Breast epithelium (tissue), 3 donors: Measurements from ENCODE around the gene GALNT7.

Experiments
- POLR2A ChIP-seq: fragments of 450-650 bp; IDR thresholded peaks from one replicate; pipeline ENCODE4 v1.6.1; 2016; ENCODE audit warnings: antibody characterized with exemption, mild to moderate bottlenecking, moderate library complexity
- TF ChIP-seq, protein P1 (sequence below), 3 donors: fragments of 450-650 bp; IDR thresholded peaks; one replicate each; pipeline ENCODE4 v1.5.1; 2016 to 2017; ENCODE audit warnings: antibody characterized with exemption in 3 of 3, mild to moderate bottlenecking in 3 of 3, moderate library complexity in 3 of 3

DNA sequence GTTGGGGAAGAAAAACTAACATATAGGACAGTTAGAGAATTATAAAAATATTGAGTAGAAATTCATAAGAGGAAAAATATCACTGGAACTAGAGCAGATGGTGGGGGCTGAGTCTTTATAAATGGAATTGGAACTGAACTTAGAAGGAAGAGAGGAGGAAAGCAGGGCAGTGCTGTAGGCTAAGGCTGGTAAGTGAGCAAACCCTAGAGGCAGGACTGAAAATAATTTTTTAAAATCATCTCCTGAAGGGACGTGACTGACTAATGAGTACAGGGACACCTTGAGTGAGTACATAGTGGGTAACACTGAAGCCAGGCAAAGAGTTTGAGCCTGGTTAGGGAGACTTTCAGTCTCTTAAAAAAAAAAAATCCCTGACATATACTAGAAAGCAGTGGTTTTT, 63.3 kb downstream of the GALNT7 start:
- TF ChIP-seq, protein P1, sequence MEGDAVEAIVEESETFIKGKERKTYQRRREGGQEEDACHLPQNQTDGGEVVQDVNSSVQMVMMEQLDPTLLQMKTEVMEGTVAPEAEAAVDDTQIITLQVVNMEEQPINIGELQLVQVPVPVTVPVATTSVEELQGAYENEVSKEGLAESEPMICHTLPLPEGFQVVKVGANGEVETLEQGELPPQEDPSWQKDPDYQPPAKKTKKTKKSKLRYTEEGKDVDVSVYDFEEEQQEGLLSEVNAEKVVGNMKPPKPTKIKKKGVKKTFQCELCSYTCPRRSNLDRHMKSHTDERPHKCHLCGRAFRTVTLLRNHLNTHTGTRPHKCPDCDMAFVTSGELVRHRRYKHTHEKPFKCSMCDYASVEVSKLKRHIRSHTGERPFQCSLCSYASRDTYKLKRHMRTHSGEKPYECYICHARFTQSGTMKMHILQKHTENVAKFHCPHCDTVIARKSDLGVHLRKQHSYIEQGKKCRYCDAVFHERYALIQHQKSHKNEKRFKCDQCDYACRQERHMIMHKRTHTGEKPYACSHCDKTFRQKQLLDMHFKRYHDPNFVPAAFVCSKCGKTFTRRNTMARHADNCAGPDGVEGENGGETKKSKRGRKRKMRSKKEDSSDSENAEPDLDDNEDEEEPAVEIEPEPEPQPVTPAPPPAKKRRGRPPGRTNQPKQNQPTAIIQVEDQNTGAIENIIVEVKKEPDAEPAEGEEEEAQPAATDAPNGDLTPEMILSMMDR (IDR thresholded peaks at IDR 0.05): no peak
- no peak for TF ChIP-seq POLR2A
